Tibial artery (tissue), 4 donors: ENCODE results near the gene CALM3.

Experiments used
- DNase-seq, 2 donors: peaks; one replicate each; pipeline ENCODE4 v3.0.0-alpha.2; 2019
- H3K27ac ChIP-seq, 2 donors: fragments of 200-600 bp; sonication (generic) in 1 of 2; 1 replicate in 1 of 2; 2 replicates in 1 of 2; pipeline ENCODE4 v1.5.1; 2018 to 2019; ENCODE audit warnings: mild to moderate bottlenecking in 1 of 2
- H3K27me3 ChIP-seq, 2 donors: fragments of 200-600 bp; sonication (generic) in 1 of 2; one replicate each; pipeline versions ENCODE4 v1.5.1 to v1.6.0; 2016 to 2019
- H3K36me3 ChIP-seq, 3 donors: fragments of 200-600 bp; sonication (generic) in 2 of 3; one replicate each; pipeline ENCODE4 v1.5.1; 2016 to 2019; ENCODE audit warnings: mild to moderate bottlenecking in 2 of 3
- H3K4me1 ChIP-seq, 4 donors: fragments of 200-600 bp; sonication (generic) in 2 of 4; 1 replicate in 3 of 4; 2 replicates in 1 of 4; pipeline ENCODE4 v1.5.1; 2016 to 2019
- H3K4me3 ChIP-seq, 2 donors: fragments of 200-600 bp; sonication (generic) in 1 of 2; 1 replicate in 1 of 2; 2 replicates in 1 of 2; pipeline ENCODE4 v1.5.1; 2018 to 2019; ENCODE audit warnings: mild to moderate bottlenecking in 2 of 2
- H3K9me3 ChIP-seq, 3 donors: fragments of 200-600 bp; sonication (generic) in 1 of 3; one replicate each; pipeline ENCODE4 v1.5.1; 2016 to 2019
- intact Hi-C: fragments of 100-400 bp; cut with DNase I; formaldehyde crosslinking; loops from one replicate; pipeline ENCODE4 v1.15.0; 2023; ENCODE audit warnings: low total_unique reads
- TF ChIP-seq, protein P1 (sequence below), 2 experiments: fragments of 200-600 bp in 1 of 2; fragments of 450-650 bp in 1 of 2; IDR thresholded peaks; one replicate each; pipeline ENCODE4 v1.5.1; 2017 to 2019; ENCODE audit warnings: antibody characterized with exemption in 2 of 2, mild to moderate bottlenecking in 1 of 2, moderate library complexity in 1 of 2

The CALM3 gene

DNA sequence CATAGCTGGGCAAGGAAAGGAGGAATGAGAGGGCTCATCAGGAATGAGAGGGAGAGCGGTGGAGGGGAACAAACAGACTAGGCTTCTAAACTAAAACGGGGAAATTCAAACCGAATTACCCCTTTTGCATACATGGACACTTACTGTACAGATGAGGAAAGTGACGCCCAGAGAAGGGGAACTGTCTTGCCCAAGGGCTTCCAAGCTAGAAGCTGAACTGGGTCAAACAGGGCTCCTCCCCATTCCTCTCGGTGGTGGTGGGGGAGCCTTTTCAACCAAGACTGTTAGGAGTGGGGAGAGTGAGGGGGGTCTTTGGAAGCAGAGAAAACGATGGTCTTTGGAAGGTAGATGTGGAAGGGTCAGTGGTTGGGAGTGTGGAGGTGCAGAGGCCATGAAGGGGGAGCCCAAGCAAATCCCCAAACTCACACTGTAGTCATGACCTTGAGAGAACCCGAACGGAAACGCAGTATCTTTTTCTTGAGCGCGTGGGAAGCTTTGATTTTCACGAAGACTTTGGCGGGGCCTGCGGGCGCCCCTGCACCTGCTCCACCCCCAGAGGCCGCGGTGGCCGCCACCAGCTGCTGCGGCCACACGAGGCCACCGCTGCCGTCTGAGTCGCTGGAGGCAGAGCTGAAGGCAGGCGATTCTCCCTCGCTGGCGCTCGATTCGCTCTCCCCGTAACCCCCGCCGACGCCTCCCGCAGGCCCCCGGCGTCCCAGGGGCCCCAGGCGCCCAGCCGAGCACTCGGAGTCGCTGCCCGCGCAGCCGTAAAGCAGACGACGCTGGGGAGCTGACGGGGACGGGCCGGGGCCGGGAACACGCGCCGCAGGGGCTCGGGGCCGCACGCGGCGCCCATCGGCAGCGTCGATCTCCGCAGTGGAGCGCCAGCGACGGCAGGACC, 47.2 kb downstream of the CALM3 start:
- peak overlapping the region; percentile 69 to 78 for H3K27ac ChIP-seq
- H3K9me3 ChIP-seq, result peaks cover 0 to 5% (median 0%) of the 10 kb centered on the region in 3 donors
- H3K27me3 ChIP-seq, result no peaks in the 10 kb centered on the region
- peaks cover 23 to 32% (median 30%) of the 10 kb centered on the region in 3 donors for H3K36me3 ChIP-seq
- TF ChIP-seq, protein P1, sequence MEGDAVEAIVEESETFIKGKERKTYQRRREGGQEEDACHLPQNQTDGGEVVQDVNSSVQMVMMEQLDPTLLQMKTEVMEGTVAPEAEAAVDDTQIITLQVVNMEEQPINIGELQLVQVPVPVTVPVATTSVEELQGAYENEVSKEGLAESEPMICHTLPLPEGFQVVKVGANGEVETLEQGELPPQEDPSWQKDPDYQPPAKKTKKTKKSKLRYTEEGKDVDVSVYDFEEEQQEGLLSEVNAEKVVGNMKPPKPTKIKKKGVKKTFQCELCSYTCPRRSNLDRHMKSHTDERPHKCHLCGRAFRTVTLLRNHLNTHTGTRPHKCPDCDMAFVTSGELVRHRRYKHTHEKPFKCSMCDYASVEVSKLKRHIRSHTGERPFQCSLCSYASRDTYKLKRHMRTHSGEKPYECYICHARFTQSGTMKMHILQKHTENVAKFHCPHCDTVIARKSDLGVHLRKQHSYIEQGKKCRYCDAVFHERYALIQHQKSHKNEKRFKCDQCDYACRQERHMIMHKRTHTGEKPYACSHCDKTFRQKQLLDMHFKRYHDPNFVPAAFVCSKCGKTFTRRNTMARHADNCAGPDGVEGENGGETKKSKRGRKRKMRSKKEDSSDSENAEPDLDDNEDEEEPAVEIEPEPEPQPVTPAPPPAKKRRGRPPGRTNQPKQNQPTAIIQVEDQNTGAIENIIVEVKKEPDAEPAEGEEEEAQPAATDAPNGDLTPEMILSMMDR (IDR thresholded peaks at IDR 0.05), result no peak
- no peak overlapping the region for H3K4me3 ChIP-seq
- intact Hi-C loops, result no loop called here
- peaks cover 7 to 56% (median 25%) of the 10 kb centered on the region in 4 donors for H3K4me1 ChIP-seq
- no peak for DNase-seq

DNA sequence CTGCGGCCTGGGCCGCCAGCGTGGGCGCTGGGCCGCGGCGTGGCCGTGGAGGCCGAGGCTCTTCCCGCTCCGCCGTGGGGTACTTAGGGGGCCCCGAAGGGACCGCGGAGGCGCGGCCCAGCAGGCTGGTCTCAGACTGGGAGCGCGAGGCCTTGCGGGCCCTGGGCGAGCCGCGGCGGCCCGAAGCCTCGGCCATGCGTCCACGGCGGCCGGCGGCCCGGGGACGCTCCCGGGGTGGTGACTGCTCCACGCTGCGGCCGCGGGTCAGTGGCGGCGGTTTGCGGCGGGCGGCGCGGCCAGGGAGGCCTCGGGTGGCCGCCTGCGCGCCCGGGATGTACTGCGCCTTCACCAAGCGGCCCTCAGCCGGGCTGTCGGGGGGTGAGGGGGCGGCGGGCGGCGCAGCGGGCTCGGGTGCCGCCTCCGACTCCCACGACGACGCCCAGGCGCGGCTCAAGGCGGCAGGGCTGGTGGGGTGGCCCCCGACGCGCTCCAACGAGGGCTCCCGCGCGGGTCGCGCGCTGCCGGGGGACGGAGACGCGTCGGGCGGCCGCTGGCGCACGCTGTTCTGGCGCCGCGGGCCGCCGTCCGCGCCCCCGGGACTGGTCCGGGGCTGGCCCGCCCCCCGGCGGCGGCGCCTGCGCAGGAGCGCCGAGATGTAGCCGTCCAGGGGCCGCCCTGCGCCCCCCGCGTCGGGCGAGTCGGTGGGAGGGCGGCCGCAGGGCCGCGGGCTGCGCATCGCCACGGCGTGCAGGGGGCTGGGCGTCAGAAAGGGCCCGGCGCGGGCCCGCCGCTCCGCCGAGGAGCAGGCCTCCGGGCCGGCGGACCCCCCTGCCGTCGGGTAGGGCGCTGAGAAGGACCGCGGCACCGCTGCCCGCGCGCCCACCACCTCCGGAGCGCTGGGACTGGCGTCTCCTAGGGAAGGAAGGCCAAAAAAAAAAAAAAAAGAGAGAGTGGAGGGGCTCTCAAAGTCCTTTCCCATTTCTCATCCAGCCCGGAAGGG, 48.1 kb downstream of the CALM3 start:
- H3K4me1 ChIP-seq, result peaks cover 7 to 56% (median 28%) of the 10 kb centered on the region in 4 donors
- H3K4me3 ChIP-seq, result no peak overlapping the region
- no peak for DNase-seq
- TF ChIP-seq, protein P1 (IDR thresholded peaks at IDR 0.05), result no peak
- no peaks in the 10 kb centered on the region for H3K27me3 ChIP-seq
- peak overlapping the region in 1 of 2 donors; percentile 69 for H3K27ac ChIP-seq
- H3K9me3 ChIP-seq, result peaks cover 0 to 5% (median 0%) of the 10 kb centered on the region in 3 donors
- peaks cover 23 to 32% (median 30%) of the 10 kb centered on the region in 3 donors for H3K36me3 ChIP-seq
- intact Hi-C loops, result no loop called here

DNA sequence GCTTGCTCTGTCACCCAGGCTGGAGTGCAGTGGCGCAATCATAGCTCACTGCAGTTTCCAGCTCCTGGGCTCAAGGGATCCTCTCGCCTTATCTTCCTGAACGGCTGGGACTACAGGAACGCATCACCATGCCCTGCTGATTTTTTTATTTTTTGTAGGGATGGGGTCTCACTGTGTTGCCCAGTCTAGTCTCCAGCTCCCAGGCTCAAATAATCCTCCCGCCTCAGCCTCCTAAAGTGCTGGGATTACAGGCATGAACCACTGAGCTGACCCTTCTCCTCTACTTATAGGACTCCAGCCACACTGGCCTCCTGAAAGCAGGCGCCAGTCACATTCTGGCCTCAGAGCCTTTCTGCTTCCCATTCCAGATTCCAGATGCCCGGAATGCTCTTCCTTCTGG, 49.3 kb downstream of the CALM3 start:
- intact Hi-C loops, result no loop called here
- peaks cover 0 to 5% (median 0%) of the 10 kb centered on the region in 3 donors for H3K9me3 ChIP-seq
- H3K4me1 ChIP-seq, result peaks cover 0 to 57% (median 25%) of the 10 kb centered on the region in 4 donors
- H3K27ac ChIP-seq, result peak overlapping the region in 1 of 2 donors; percentile 8
- no peaks in the 10 kb centered on the region for H3K27me3 ChIP-seq
- TF ChIP-seq, protein P1 (IDR thresholded peaks at IDR 0.05), result no peak
- no peak overlapping the region for H3K4me3 ChIP-seq
- no peak for DNase-seq
- H3K36me3 ChIP-seq, result peaks cover 23 to 32% (median 30%) of the 10 kb centered on the region in 3 donors

DNA sequence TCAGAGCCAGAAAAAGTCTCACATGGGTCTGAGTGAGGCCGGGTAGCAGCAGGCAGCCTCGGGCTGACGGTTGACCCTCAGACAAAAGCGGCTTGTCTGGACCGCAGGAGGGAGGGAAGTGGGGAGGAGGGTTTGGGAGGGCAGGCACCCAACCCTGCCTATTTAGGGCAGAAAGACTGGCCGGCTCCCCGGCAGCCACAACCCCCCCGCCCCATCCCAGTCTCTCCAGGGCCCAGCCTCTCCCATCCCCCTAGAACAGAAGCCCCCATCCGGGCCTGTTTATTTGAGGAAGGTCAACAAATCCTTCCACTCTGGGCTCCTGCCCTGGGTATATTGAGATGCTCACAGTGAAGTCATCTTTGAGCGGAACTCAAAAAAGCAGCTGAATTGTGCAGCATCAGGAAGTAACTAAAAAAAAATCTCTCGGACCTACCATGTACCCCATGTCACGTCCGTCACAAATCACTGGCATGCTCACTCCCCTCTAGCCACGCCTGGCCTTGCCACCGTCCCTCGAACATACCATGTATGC, 53.6 kb downstream of the CALM3 start:
- Histone ChIP-seq H3K9me3 (no peaks in the 10 kb centered on the region), H3K4me3 (peak overlapping the region; percentile 15 to 25), H3K4me1 (peaks cover 0 to 76% (median 30%) of the 10 kb centered on the region in 4 donors), H3K27ac (peak overlapping the region; percentile 83 to 99), H3K36me3 (peaks cover 17 to 21% (median 17%) of the 10 kb centered on the region in 3 donors), H3K27me3 (no peaks in the 10 kb centered on the region)
- TF ChIP-seq, protein P1 (IDR thresholded peaks at IDR 0.05), result no peak
- intact Hi-C loops, result no loop called here
- peak in 1 of 2 donors; percentile 79 for DNase-seq

DNA sequence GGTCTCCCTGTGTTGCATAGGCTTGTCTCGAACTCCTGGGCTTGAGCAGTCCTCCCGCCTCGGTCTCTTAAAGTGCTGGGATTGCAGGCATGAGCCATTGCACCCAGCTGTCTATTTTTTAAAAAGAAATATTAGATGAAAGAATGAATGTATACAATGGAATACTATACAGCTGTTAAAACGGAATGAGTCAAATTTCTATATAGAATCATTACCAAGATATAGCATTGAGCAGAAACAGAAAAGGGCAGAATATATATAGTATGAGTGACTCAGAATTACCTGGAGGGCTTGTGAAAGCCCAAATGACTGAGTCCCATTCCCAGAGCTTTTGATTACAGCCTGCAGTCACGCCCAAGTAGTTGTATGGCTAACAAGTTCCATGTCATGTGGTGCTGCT, 55.4 kb downstream of the CALM3 start:
- H3K27me3 ChIP-seq, result no peaks in the 10 kb centered on the region

More for the DNA sequence above, 55.4 kb downstream of the CALM3 start:
- intact Hi-C loops, result no loop called here
- Histone ChIP-seq H3K9me3 (no peaks in the 10 kb centered on the region), H3K27ac (peak overlapping the region; percentile 83 to 99), H3K4me3 (no peak overlapping the region), H3K36me3 (peaks cover 12 to 17% (median 14%) of the 10 kb centered on the region in 3 donors), H3K4me1 (peaks cover 3 to 82% (median 40%) of the 10 kb centered on the region in 4 donors)
- no peak for DNase-seq
- TF ChIP-seq, protein P1 (IDR thresholded peaks at IDR 0.05), result no peak
